Activated CD8-positive, alpha-beta memory T cell treated with anti-CD3 and anti-CD28 coated beads, Interleukin-2, amount 10 ng/mL, durations not matched to agents 7 days and 5 days (primary cell): Measurements from ENCODE around the gene ZNF274. TPM values are rescaled to one million over a fixed set of nuclear protein-coding genes. Genes with fewer than 3 reads are reported as not detected.

ENCODE experiments used
- total RNA-seq, 2 experiments: library from RNA; stranded (reverse); gene quantifications; one replicate each; pipeline ENCODE4 v1.2.3, GENCODE V29; 2021

The ZNF274 gene
- total RNA-seq, 2 experiments from 2014 or later, result 30.1 to 36.0 TPM

Other genes starting within 250 kb of the ZNF274 start
- gene ZNF418, start 247.7 kb upstream of the ZNF274 start, total RNA-seq, result 1 to 10 TPM; 5.7 to 6.6 TPM
- 1 to 10 TPM; 7.6 to 9.3 TPM for gene ZNF256, start 235.4 kb upstream of the ZNF274 start, total RNA-seq
- under 1 TPM; 0.33 to 0.88 TPM for gene C19orf18, start 208.5 kb upstream of the ZNF274 start, total RNA-seq
- gene ZNF606, start 180.2 kb upstream of the ZNF274 start, total RNA-seq, result 10 to 100 TPM; 11.6 to 12.8 TPM
- gene ZSCAN1, start 149.0 kb upstream of the ZNF274 start, total RNA-seq, result not detected
- under 1 TPM; 0.49 to 0.76 TPM for gene ZNF135, start 123.8 kb upstream of the ZNF274 start, total RNA-seq
- 10 to 100 TPM; 15.9 to 24.8 TPM for gene ZSCAN18, start 84.8 kb upstream of the ZNF274 start, total RNA-seq
- gene ZNF329, start 32.3 kb upstream of the ZNF274 start, total RNA-seq, result 1 to 10 TPM; 4.0 to 4.6 TPM
- gene ZNF544, start 45.9 kb downstream of the ZNF274 start, total RNA-seq, result 10 to 100 TPM; 48.0 to 68.4 TPM
- gene ZNF8, start 95.9 kb downstream of the ZNF274 start, total RNA-seq, result 1 to 10 TPM; 4.8 to 5.0 TPM
- gene ERVK3-1, start 122.3 kb downstream of the ZNF274 start, total RNA-seq, result 10 to 100 TPM; 78.3 to 82.7 TPM
- 1 to 10 TPM; 4.4 to 6.3 TPM for gene ZSCAN22, start 143.9 kb downstream of the ZNF274 start, total RNA-seq
- gene A1BG, start 170.4 kb downstream of the ZNF274 start, total RNA-seq, result 10 to 100 TPM; 12.2 to 12.8 TPM
- gene ZNF497, start 179.7 kb downstream of the ZNF274 start, total RNA-seq, result under 1 TPM; 0.87 to 0.91 TPM
- gene ZNF837, start 198.0 kb downstream of the ZNF274 start, total RNA-seq, result 1 to 10 TPM in 1 of 2 experiments, under 1 TPM in 1; 0.98 to 1.2 TPM
- gene RPS5, start 204.2 kb downstream of the ZNF274 start, total RNA-seq, result 1,000 to 10,000 TPM in 1 of 2 experiments, 100 to 1,000 TPM in 1; 914 to 1,022 TPM
- gene RNF225, start 212.6 kb downstream of the ZNF274 start, total RNA-seq, result under 1 TPM; 0.61 to 0.70 TPM
- gene ZNF584, start 225.6 kb downstream of the ZNF274 start, total RNA-seq, result 10 to 100 TPM in 1 of 2 experiments, 1 to 10 TPM in 1; 7.8 to 11.2 TPM